ENCODE measurements around the gene ZCCHC8. TPM values are rescaled to one million over a fixed set of nuclear protein-coding genes. Genes with fewer than 3 reads are reported as not detected.
A peak's percentile ranks its signal among the peaks of the same experiment; 100 is the strongest.

ZCCHC8 gene
- total and polyA plus RNA-seq, 3 donors from 2014 or later: 25.6 to 38.3 (median 28.8) TPM

- intact Hi-C loops (cut with DNase I; ENCODE audit: low total_unique reads): no loop called here
- no peaks in the 10 kb centered on the region for H3K4me1 ChIP-seq
- 95 to 96% methylated on average over 5 of the region's 5 CpGs for WGBS, 2 donors
These were observed 37.8 kb upstream of the ZCCHC8 start for GRCh38 chr12:122538496-122538895.

GRCh38 chr12:122537021-122537420, 36.3 kb upstream of the ZCCHC8 start:
- Histone ChIP-seq H3K4me3 (no peak overlapping the region), H3K27ac (no peak overlapping the region), H3K4me1 (no peaks in the 10 kb centered on the region), H3K9me3 (no peaks in the 10 kb centered on the region), H3K36me3 (ENCODE audit: low read depth, missing control alignments) (no peaks in the 10 kb centered on the region), H3K27me3 (no peaks in the 10 kb centered on the region)
- TF ChIP-seq CTCF (IDR thresholded peaks at IDR 0.05) (no peak), POLR2A (IDR thresholded peaks at IDR 0.05) (no peak)
- intact Hi-C loops (cut with DNase I; ENCODE audit: low total_unique reads): no loop called here
- no peak for DNase-seq
- WGBS, 2 donors: 90 to 95% methylated on average over 4 of the region's 4 CpGs

More at GRCh38 chr12:122538496-122538895, 37.8 kb upstream of the ZCCHC8 start:
- no peak for TF ChIP-seq CTCF (IDR thresholded peaks at IDR 0.05)
- no peak for TF ChIP-seq POLR2A (IDR thresholded peaks at IDR 0.05)
- Histone ChIP-seq H3K27ac (no peak overlapping the region), H3K36me3 (ENCODE audit: low read depth, missing control alignments) (no peaks in the 10 kb centered on the region), H3K4me3 (no peak overlapping the region), H3K27me3 (no peaks in the 10 kb centered on the region), H3K9me3 (no peaks in the 10 kb centered on the region)
- no peak for DNase-seq

- H3K27ac ChIP-seq: no peak overlapping the region
- intact Hi-C loops (cut with DNase I; ENCODE audit: low total_unique reads): no loop called here
- no peak overlapping the region for H3K4me3 ChIP-seq
- TF ChIP-seq CTCF (IDR thresholded peaks at IDR 0.05) (no peak), POLR2A (IDR thresholded peaks at IDR 0.05) (no peak)
- 72 to 92% methylated on average over 2 of the region's 2 CpGs for WGBS, 2 donors
- H3K27me3 ChIP-seq: no peaks in the 10 kb centered on the region
- peak; percentile 28 for DNase-seq
- no peaks in the 10 kb centered on the region for H3K36me3 ChIP-seq (ENCODE audit: low read depth, missing control alignments)
- H3K4me1 ChIP-seq: no peaks in the 10 kb centered on the region
- H3K9me3 ChIP-seq: no peaks in the 10 kb centered on the region
These were observed 33.1 kb upstream of the ZCCHC8 start for GRCh38 chr12:122533856-122534255.

GRCh38 chr12:122528992-122529391, 28.3 kb upstream of the ZCCHC8 start:
- intact Hi-C loops (cut with DNase I; ENCODE audit: low total_unique reads): no loop called here
- Histone ChIP-seq H3K4me1 (peaks cover 9% of the 10 kb centered on the region), H3K27ac (no peak overlapping the region), H3K4me3 (no peak overlapping the region), H3K36me3 (ENCODE audit: low read depth, missing control alignments) (no peaks in the 10 kb centered on the region), H3K27me3 (no peaks in the 10 kb centered on the region), H3K9me3 (no peaks in the 10 kb centered on the region)
- DNase-seq: no peak
- WGBS, 2 donors: 92 to 97% methylated on average over 6 of the region's 6 CpGs
- TF ChIP-seq CTCF (IDR thresholded peaks at IDR 0.05) (no peak), POLR2A (IDR thresholded peaks at IDR 0.05) (no peak)

GRCh38 chr12:122528582-122528981, 27.9 kb upstream of the ZCCHC8 start:
- H3K4me1 ChIP-seq: peaks cover 9% of the 10 kb centered on the region
- no peaks in the 10 kb centered on the region for H3K9me3 ChIP-seq
- intact Hi-C loops (cut with DNase I; ENCODE audit: low total_unique reads): no loop called here
- H3K27me3 ChIP-seq: no peaks in the 10 kb centered on the region
- WGBS, 2 donors: 85 to 94% methylated on average over 7 of the region's 7 CpGs
- DNase-seq: no peak
- H3K36me3 ChIP-seq (ENCODE audit: low read depth, missing control alignments): no peaks in the 10 kb centered on the region
- H3K4me3 ChIP-seq: no peak overlapping the region
- H3K27ac ChIP-seq: no peak overlapping the region
- TF ChIP-seq POLR2A (IDR thresholded peaks at IDR 0.05) (no peak), CTCF (IDR thresholded peaks at IDR 0.05) (no peak)

All from testis (tissue), 3 donors.